NCI-H345 (cell line): ENCODE data around the gene NTF4.

Experiments
- DNase-seq: peaks from one replicate; lab custom pipeline; 2025; lab: John Stamatoyannopoulos, UW

The NTF4 gene

DNA sequence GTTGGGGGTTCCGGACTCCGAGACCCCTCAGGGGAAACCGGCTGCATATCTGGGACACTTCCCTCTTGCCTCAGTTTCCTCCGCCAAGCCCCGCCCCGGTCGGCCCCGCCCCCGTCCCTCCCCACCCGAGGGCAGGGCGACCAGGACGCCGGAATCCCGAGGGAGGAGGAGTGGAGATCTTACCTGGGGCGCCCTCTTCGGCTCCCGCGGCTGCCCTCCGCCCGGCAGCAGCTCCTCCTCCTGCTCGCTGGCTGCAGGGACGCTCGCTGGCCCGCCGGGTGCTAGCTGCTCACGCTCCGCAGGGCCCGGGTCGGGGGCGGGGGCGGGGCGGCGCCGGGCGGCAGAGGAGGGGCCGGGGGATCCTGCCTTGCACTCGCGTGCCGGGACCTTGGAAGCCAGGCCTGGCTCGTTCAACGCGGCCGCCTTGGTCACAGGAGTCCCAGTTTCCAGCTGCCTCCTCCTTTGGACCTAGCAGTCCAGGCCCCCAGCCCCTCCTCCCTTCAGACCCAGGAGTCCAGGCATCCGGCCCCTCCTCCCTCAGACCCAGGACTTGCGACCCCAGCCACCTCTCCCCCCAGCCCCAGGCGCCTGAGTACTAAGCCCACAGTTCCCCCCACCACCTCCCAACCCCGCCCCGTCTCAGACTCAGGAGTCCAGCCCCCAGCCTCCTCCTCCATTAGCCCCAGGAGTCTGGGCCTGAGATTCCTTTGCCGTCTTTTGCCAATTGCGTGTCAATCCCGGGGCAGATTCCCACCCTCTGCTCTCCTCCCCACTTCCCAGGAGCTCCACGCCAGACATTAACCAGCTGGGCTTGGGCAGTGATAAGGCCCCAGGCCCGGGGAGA lies at the start of gene NTF4:
TSS of gene NTF4 (minus strand) at position 51 of the 844 bp plus-strand sequence. CDS start 2,821 bp downstream, outside the sequence.
- no peak for DNase-seq

DNA sequence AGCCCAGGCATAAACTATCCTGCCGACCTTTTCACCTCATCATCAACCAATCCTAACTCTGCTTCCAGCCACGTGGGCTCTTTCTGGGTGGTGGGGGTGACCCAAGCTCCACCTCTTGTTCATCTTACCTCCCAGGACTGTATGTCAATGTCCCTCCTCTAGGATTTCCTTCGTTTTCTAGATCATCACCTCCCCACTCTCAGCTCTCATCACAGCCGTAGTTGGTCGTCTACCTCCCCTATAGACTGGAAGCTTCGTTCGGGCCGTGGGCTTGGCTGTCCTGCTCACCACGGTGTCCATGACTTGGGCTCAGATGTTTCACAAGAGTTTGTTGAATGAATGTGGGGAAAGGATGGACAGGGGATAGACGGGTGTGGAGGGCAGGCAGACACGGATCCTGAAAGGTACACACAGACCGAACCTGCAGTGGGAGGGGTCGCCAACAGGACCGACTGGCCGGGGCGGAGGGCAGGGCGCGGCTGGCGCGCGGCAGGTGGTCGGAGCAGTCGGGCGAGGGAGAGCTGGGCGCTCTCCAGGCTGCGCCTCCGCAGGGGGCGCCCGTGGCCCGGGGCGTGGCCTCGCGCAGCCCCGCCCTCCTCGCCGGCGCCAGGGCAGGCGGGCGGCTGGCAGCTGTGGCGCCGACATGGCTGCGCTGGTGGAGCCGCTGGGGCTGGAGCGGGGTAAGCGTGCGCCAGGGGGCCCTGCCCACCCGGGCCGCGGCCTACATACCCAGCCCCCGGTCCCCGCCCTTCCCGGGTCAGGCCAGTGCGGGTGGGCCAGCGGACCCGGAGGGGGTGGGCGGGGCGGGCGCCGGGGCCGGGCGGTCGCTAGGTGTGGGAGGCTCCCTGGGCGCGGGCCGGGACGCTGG lies 49.4 kb upstream of the NTF4 start, which contains the start of gene LIN7B:
TSS of gene LIN7B (plus strand) at position 609 of the 868 bp plus-strand sequence. CDS start at position 644, 35 bp downstream.
- DNase-seq = peak; percentile 61

- no peak for DNase-seq
These were observed 46.8 kb upstream of the NTF4 start for GRCh38 chr19:49111218-49111998.

GRCh38 chr19:49110567-49110966 lies 45.9 kb upstream of the NTF4 start:
- DNase-seq = no peak

- no peak for DNase-seq
These were observed 45.1 kb upstream of the NTF4 start for GRCh38 chr19:49109569-49110233.

GRCh38 chr19:49109051-49109450 lies 44.4 kb upstream of the NTF4 start:
- no peak for DNase-seq

DNA sequence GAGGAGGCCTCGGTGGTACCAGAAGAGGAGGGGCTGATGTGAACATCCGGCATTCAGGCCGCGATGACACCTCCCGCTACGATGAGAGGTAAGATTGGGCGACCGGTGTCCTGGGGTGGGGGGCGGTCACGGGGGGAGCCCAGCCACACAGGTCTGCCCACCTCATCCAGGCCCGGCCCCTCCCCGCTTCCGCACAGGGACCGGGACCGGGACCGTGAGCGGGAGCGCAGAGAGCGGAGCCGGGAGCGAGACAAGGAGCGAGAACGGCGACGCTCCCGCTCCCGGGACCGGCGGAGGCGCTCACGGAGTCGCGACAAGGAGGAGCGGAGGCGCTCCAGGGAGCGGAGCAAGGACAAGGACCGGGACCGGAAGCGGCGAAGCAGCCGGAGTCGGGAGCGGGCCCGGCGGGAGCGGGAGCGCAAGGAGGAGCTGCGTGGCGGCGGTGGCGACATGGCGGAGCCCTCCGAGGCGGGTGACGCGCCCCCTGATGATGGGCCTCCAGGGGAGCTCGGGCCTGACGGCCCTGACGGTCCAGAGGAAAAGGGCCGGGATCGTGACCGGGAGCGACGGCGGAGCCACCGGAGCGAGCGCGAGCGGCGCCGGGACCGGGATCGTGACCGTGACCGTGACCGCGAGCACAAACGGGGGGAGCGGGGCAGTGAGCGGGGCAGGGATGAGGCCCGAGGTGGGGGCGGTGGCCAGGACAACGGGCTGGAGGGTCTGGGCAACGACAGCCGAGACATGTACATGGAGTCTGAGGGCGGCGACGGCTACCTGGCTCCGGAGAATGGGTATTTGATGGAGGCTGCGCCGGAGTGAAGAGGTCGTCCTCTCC lies 43.2 kb upstream of the NTF4 start:
- DNase-seq = no peak

GRCh38 chr19:49106648-49107135 lies 42.1 kb upstream of the NTF4 start:
- DNase-seq = peak; percentile 33

- no peak for DNase-seq
These were observed 39.7 kb upstream of the NTF4 start for GRCh38 chr19:49104229-49104864.

DNA sequence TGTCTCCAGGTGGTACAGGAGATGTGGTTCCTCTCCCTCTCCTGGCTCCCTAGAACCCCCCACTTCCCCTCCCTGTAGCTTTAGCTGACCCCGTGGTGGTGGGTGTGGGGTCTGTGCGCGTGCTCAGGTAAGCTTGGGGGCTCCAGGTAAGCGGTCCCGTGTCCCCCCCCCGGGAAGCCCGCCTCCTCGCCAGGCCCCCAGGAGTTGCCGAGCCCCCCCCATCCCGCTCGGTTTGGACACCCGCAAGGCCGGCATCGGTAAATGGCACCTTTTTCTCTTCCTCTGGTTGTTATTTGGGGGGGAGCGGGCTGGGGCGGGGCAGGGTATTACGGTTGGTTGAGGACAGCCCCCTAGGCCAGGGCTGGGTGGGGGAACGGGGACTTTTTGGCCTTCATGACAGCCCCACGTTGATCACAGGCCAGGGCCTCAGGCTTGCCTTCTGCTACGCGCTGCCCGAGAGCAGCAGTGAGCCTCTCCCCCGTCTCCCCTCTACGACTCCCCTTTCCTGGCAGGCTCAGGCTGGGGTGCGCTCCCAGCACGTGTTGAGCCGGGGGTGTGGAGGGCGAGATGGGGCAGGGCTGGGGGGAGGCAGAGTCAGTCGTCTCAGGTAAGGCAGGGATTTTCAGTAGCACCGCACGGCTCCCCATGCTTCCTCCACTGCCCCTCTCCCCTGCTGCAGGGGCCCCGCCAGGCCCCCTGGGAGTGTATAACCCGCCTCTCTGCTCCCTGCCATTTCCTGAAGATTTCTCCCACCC lies 38.9 kb upstream of the NTF4 start:
- DNase-seq = no peak

DNA sequence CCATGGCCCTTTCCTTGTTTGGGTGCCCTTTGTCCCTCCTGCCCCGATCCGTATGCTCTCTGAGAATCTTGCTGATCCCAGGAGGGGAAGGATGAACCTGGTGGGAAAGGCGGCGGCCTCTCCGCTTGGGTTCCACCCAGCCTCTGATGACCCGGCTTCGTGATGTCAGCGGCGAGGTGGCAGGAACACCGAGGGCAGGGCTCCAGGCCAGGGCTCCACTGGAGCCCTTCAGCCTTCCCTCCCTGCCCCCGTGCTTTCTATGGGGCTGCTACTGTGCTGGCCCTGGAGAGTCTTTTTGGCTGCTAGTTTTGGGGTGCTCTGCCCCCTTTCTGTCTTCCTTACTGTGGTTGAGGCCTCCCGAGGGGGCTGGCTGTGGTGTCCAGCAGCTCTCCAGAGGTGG lies 37.7 kb upstream of the NTF4 start:
- DNase-seq = no peak

DNA sequence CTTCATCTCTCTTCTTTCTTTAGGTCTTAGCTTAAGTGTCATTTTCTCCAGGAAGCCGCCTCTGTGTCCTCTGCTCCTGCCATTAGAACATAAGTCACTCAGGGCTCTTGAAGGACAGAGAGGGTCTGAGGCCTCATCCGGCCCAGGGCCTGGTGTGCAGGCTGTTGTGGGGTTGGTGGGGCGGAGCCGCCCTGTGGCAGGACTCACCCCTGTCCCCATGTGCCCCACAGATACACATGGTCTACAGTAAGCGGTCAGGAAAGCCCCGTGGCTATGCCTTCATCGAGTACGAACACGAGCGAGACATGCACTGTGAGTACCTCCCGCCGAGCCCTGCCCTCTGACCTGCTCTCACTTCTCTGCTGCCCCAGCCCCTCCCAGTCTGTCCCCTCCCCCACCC lies 36.5 kb upstream of the NTF4 start:
- DNase-seq = no peak

- no peak for DNase-seq
These were observed 34.2 kb upstream of the NTF4 start for GRCh38 chr19:49098795-49099194.

DNA sequence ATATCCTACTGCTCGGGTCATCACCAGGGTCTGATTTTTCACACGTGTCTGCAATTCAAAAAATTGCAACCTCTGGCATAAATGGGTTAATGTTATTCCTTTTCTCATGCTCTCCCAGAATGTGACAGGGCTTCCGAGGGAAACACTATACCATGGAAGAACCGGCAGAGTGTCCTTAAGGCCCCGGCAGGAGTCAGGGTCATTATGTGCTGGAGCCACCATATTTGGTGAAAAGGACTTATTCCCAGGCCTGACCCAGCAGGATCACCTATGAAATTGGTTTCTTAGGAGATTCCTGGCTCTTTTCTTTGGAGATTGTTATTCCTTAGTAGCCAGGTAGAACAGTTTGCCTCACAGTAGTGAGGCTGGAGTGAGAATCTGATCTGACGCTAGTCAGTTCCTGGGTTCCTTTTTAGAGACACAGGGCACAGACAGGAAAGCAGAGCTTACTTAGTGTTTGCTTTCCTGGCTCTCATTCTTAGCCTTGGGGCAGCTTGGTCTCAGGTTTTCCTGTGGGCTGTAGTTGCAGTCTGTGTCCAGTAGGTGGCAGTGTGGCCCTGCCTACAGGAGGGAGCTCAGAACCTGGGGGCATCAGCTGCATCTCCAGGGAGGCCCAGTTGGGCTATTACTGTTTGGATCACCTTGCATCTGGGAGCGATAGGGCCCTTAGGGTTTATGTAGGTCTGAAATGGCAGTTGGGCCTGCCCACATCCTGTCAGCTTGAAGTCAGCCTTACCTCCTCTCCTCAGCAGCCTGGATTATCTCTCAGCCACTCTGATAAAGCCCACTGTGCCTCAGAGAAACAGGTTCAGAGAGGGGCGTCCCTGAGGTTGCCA lies 33.1 kb upstream of the NTF4 start:
- peak; percentile 62 for DNase-seq

- DNase-seq = no peak
These were observed 30.2 kb upstream of the NTF4 start for GRCh38 chr19:49094505-49095482.

GRCh38 chr19:49092686-49093085 lies 28.1 kb upstream of the NTF4 start:
- DNase-seq = no peak
